Measurements from ENCODE around the gene MAZ. TPM values are rescaled to one million over a fixed set of nuclear protein-coding genes. Genes with fewer than 3 reads are reported as not detected.

MAZ gene
- total and polyA plus RNA-seq, 2 of the 13 experiments (the other 11 are each of a cell fraction or from before 2014, with no cell fraction given), result 203 to 277 TPM

GRCh38 chr16:29765167-29766032 is 40.9 kb upstream of the MAZ start (continued):
- TF ChIP-seq FOXP4 (CRISPR knock-in tag; IDR thresholded peaks at IDR 0.05), result peak; percentile 95
- TF ChIP-seq ZNF430 (CRISPR knock-in tag; IDR thresholded peaks at IDR 0.05), result peak; percentile 52; the same call in 1 of the 2 replicates
- no peak for TF ChIP-seq IKZF1 (IDR thresholded peaks at IDR 0.05)
- peak; percentile 99 for TF ChIP-seq ZBTB37 (CRISPR knock-in tag; IDR thresholded peaks at IDR 0.05)
- 0 out of 2 replicates have a peak, but pooled peaks have one; percentile 66 for TF ChIP-seq ZSCAN30 (CRISPR knock-in tag; IDR thresholded peaks at IDR 0.05)
- peak; percentile 81 for TF ChIP-seq TFE3 (CRISPR knock-in tag; IDR thresholded peaks at IDR 0.05)
- no peak for TF ChIP-seq ZBTB1 (CRISPR knock-in tag; IDR thresholded peaks at IDR 0.05; ENCODE audit: borderline replicate concordance)
- peak; percentile 98 for TF ChIP-seq ZSCAN29 (CRISPR knock-in tag; conservative IDR thresholded peaks at IDR 0.05)
- peak; percentile 51; the same call in 1 of the 2 replicates for TF ChIP-seq ZNF224 (CRISPR knock-in tag; IDR thresholded peaks at IDR 0.05)
- no peak for TF ChIP-seq PLSCR1 (CRISPR knock-in tag; IDR thresholded peaks at IDR 0.05; ENCODE audit: borderline replicate concordance)
- 0 out of 2 replicates have a peak, but pooled peaks have one; percentile 37 for TF ChIP-seq TRAFD1 (CRISPR knock-in tag; IDR thresholded peaks at IDR 0.05; ENCODE audit: borderline replicate concordance)
- TF ChIP-seq ZNF883 (CRISPR knock-in tag; IDR thresholded peaks at IDR 0.05; ENCODE audit: not compliant biosample characterization), result peak; percentile 44
- peak; percentile 99 for TF ChIP-seq ETV5 (CRISPR knock-in tag; IDR thresholded peaks at IDR 0.05; ENCODE audit: borderline replicate concordance)
- peak; percentile 50; the same call in 1 of the 2 replicates for TF ChIP-seq KLF15 (CRISPR knock-in tag; IDR thresholded peaks at IDR 0.05; ENCODE audit: borderline replicate concordance)
- TF ChIP-seq IKZF5 (CRISPR knock-in tag; IDR thresholded peaks at IDR 0.05), result peak; percentile 76; the same call in 1 of the 2 replicates
- TF ChIP-seq HES4 (CRISPR knock-in tag; IDR thresholded peaks at IDR 0.05; ENCODE audit: borderline replicate concordance), result 0 out of 2 replicates have a peak, but pooled peaks have one; percentile 52
- no peak for TF ChIP-seq EZH2 (conservative IDR thresholded peaks at IDR 0.05; ENCODE audit: low read depth, low read length)
- TF ChIP-seq ZNF251 (CRISPR knock-in tag; IDR thresholded peaks at IDR 0.05), result no peak

All from HepG2 (cell line).